WTC11 (cell line): Measurements from ENCODE around the gene HRH4. TPM values are rescaled to one million over a fixed set of nuclear protein-coding genes. Genes with fewer than 3 reads are reported as not detected.

Experiments
- ATAC-seq: fragments of 200-7000 bp; cut with Tn5 transposase; 2 replicates; pipeline ENCODE4 v1.10.0; 2021; ENCODE audit warnings: mild to moderate bottlenecking, moderate library complexity
- CTCF ChIA-PET: fragments of 300-600 bp; sonication (Branson Sonifier 250); formaldehyde crosslinking; loops from one replicate; lab custom pipeline; 2021; ENCODE audit warnings: antibody characterized with exemption; lab: Charles Lee
- POLR2A ChIA-PET: fragments of 350-600 bp; sonication (Branson Sonifier 250); formaldehyde crosslinking; loops from one replicate; lab custom pipeline; 2021; ENCODE audit warnings: antibody characterized with exemption; lab: Charles Lee
- DNase-seq: peaks from one replicate; pipeline ENCODE4 v3.0.0; 2021; ENCODE audit warnings: low spot score
- H3K27ac Mint-ChIP-seq: 2 replicates; pipeline ENCODE4 v1.8.0; 2021; ENCODE audit warnings: mixed read lengths
- H3K27me3 Mint-ChIP-seq: 2 replicates; pipeline ENCODE4 v1.8.0; 2021; ENCODE audit warnings: low read depth, mild to moderate bottlenecking, moderate library complexity, mixed read lengths
- H3K36me3 Mint-ChIP-seq: 2 replicates; pipeline ENCODE4 v1.8.0; 2021; ENCODE audit warnings: mixed read lengths
- H3K4me1 Mint-ChIP-seq: 2 replicates; pipeline ENCODE4 v1.8.0; 2022; ENCODE audit warnings: mixed read lengths
- H3K4me3 Mint-ChIP-seq: 2 replicates; pipeline ENCODE4 v1.8.0; 2021; ENCODE audit warnings: mild to moderate bottlenecking, moderate library complexity, mixed read lengths
- H3K9me3 Mint-ChIP-seq: 2 replicates; pipeline ENCODE4 v1.8.0; 2021; ENCODE audit warnings: mixed read lengths
- ATF6 ChIP-seq: sonication (generic); formaldehyde crosslinking; IDR thresholded peaks from 2 replicates; pipeline ENCODE4 v1.8.1; 2023; ENCODE audit warnings: mild to moderate bottlenecking, missing genetic modification reagents
- CREB1 ChIP-seq: sonication (generic); formaldehyde crosslinking; IDR thresholded peaks from 2 replicates; pipeline ENCODE4 v1.8.0; 2023; ENCODE audit warnings: mild to moderate bottlenecking, missing genetic modification reagents
- CTCF ChIP-seq: fragments of 200-600 bp; IDR thresholded peaks from 2 replicates; pipeline ENCODE4 v1.8.0; 2022; ENCODE audit warnings: antibody characterized with exemption
- E2F5 ChIP-seq: sonication (generic); formaldehyde crosslinking; IDR thresholded peaks from 2 replicates; pipeline ENCODE4 v1.8.1; 2022; ENCODE audit warnings: mild to moderate bottlenecking, moderate library complexity, missing genetic modification reagents
- GRHL2 ChIP-seq: fragments of 250-450 bp; sonication (Bioruptor Pico); IDR thresholded peaks from 2 replicates; pipeline ENCODE4 v1.8.0; 2022; ENCODE audit warnings: mild to moderate bottlenecking, moderate library complexity; ENCODE audit not compliant: insufficient replicate concordance, severe bottlenecking
- GTF2I ChIP-seq: fragments of 250-450 bp; sonication (Bioruptor Pico); conservative IDR thresholded peaks from 2 replicates; pipeline ENCODE4 v1.4.0; 2021; ENCODE audit warnings: mild to moderate bottlenecking
- HMGA2 ChIP-seq: fragments of 250-450 bp; sonication (Bioruptor Pico); IDR thresholded peaks from 2 replicates; pipeline ENCODE4 v1.4.0; 2021; ENCODE audit warnings: mild to moderate bottlenecking, moderate library complexity
- IRF2 ChIP-seq: sonication (generic); formaldehyde crosslinking; IDR thresholded peaks from 2 replicates; pipeline ENCODE4 v1.8.0; 2022; ENCODE audit warnings: low read depth, missing genetic modification reagents, borderline replicate concordance
- MYBL2 ChIP-seq: sonication (generic); formaldehyde crosslinking; IDR thresholded peaks from 2 replicates; pipeline ENCODE4 v1.8.1; 2023; ENCODE audit warnings: mild to moderate bottlenecking, moderate library complexity, missing genetic modification reagents
- NR1H2 ChIP-seq: sonication (generic); formaldehyde crosslinking; IDR thresholded peaks from 2 replicates; pipeline ENCODE4 v1.9.0; 2021; ENCODE audit warnings: mild to moderate bottlenecking, moderate library complexity, missing genetic modification reagents
- NR3C1 ChIP-seq: sonication (generic); formaldehyde crosslinking; conservative IDR thresholded peaks from 2 replicates; pipeline ENCODE4 v1.8.1; 2023; ENCODE audit warnings: low read depth, mild to moderate bottlenecking, missing genetic modification reagents
- PRRX2 ChIP-seq: fragments of 250-450 bp; sonication (Bioruptor Pico); IDR thresholded peaks from 2 replicates; pipeline ENCODE4 v1.8.0; 2021; ENCODE audit warnings: mild to moderate bottlenecking
- STAT6 ChIP-seq: sonication (generic); formaldehyde crosslinking; conservative IDR thresholded peaks from 2 replicates; pipeline ENCODE4 v1.8.1; 2023; ENCODE audit warnings: mild to moderate bottlenecking, low read depth, missing genetic modification reagents, moderate library complexity
- TEAD1 ChIP-seq: sonication (generic); formaldehyde crosslinking; IDR thresholded peaks from 2 replicates; pipeline ENCODE4 v1.8.0; 2022; ENCODE audit warnings: mild to moderate bottlenecking, missing genetic modification reagents
- TP53 ChIP-seq: sonication (generic); formaldehyde crosslinking; IDR thresholded peaks from 2 replicates; pipeline ENCODE4 v1.8.1; 2023; ENCODE audit warnings: mild to moderate bottlenecking, missing genetic modification reagents
- ZNF219 ChIP-seq: sonication (generic); formaldehyde crosslinking; IDR thresholded peaks from 2 replicates; pipeline ENCODE4 v1.8.0; 2023; ENCODE audit warnings: missing genetic modification reagents, mild to moderate bottlenecking, borderline replicate concordance
- ZNF232 ChIP-seq: sonication (generic); formaldehyde crosslinking; IDR thresholded peaks from 2 replicates; pipeline ENCODE4 v1.8.0; 2022; ENCODE audit warnings: mild to moderate bottlenecking, missing genetic modification reagents
- ZNF671 ChIP-seq: fragments of 250-450 bp; sonication (Bioruptor Pico); IDR thresholded peaks from 2 replicates; pipeline ENCODE4 v1.8.0; 2021; ENCODE audit warnings: mild to moderate bottlenecking
- total RNA-seq: library from RNA; stranded (reverse); gene quantifications from 3 replicates; pipeline ENCODE4 v1.2.3, GENCODE V29; 2021
- TF ChIP-seq, protein P1 (sequence below): sonication (generic); formaldehyde crosslinking; IDR thresholded peaks from 2 replicates; pipeline ENCODE4 v1.8.1; 2023; ENCODE audit warnings: mild to moderate bottlenecking, missing genetic modification reagents, borderline replicate concordance
- TF ChIP-seq, protein P2 (sequence below): sonication (generic); formaldehyde crosslinking; IDR thresholded peaks from 2 replicates; pipeline ENCODE4 v1.8.1; 2022; ENCODE audit warnings: missing genetic modification reagents, borderline replicate concordance
- TF ChIP-seq, protein P3 (sequence below): sonication (generic); formaldehyde crosslinking; IDR thresholded peaks from 2 replicates; pipeline ENCODE4 v1.8.0; 2022; ENCODE audit warnings: mild to moderate bottlenecking, missing genetic modification reagents
- TF ChIP-seq, protein P4 (sequence below): sonication (generic); formaldehyde crosslinking; IDR thresholded peaks from 2 replicates; pipeline ENCODE4 v1.8.1; 2023; ENCODE audit warnings: mild to moderate bottlenecking, missing genetic modification reagents

The HRH4 gene
- total RNA-seq, 1 experiment from 2014 or later, result not detected

- no peak for TF ChIP-seq TEAD1 (CRISPR knock-in tag)
- TF ChIP-seq ATF6 (CRISPR knock-in tag), result no peak
- TF ChIP-seq IRF2, result no peak
- TF ChIP-seq HMGA2 (CRISPR knock-in tag), result no peak
- no peak for TF ChIP-seq NR1H2 (CRISPR knock-in tag)
- TF ChIP-seq CTCF, result no peak
- TF ChIP-seq NR3C1 (CRISPR knock-in tag), result no peak
- TF ChIP-seq GTF2I (CRISPR knock-in tag), result no peak
- TF ChIP-seq STAT6 (CRISPR knock-in tag), result no peak
- TF ChIP-seq ZNF232 (CRISPR knock-in tag), result no peak
- TF ChIP-seq, protein P1, sequence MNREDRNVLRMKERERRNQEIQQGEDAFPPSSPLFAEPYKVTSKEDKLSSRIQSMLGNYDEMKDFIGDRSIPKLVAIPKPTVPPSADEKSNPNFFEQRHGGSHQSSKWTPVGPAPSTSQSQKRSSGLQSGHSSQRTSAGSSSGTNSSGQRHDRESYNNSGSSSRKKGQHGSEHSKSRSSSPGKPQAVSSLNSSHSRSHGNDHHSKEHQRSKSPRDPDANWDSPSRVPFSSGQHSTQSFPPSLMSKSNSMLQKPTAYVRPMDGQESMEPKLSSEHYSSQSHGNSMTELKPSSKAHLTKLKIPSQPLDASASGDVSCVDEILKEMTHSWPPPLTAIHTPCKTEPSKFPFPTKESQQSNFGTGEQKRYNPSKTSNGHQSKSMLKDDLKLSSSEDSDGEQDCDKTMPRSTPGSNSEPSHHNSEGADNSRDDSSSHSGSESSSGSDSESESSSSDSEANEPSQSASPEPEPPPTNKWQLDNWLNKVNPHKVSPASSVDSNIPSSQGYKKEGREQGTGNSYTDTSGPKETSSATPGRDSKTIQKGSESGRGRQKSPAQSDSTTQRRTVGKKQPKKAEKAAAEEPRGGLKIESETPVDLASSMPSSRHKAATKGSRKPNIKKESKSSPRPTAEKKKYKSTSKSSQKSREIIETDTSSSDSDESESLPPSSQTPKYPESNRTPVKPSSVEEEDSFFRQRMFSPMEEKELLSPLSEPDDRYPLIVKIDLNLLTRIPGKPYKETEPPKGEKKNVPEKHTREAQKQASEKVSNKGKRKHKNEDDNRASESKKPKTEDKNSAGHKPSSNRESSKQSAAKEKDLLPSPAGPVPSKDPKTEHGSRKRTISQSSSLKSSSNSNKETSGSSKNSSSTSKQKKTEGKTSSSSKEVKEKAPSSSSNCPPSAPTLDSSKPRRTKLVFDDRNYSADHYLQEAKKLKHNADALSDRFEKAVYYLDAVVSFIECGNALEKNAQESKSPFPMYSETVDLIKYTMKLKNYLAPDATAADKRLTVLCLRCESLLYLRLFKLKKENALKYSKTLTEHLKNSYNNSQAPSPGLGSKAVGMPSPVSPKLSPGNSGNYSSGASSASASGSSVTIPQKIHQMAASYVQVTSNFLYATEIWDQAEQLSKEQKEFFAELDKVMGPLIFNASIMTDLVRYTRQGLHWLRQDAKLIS (CRISPR knock-in tag), result no peak
- TF ChIP-seq, protein P2, sequence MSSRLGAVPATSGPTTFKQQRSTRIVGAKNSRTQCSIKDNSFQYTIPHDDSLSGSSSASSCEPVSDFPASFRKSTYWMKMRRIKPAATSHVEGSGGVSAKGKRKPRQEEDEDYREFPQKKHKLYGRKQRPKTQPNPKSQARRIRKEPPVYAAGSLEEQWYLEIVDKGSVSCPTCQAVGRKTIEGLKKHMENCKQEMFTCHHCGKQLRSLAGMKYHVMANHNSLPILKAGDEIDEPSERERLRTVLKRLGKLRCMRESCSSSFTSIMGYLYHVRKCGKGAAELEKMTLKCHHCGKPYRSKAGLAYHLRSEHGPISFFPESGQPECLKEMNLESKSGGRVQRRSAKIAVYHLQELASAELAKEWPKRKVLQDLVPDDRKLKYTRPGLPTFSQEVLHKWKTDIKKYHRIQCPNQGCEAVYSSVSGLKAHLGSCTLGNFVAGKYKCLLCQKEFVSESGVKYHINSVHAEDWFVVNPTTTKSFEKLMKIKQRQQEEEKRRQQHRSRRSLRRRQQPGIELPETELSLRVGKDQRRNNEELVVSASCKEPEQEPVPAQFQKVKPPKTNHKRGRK (CRISPR knock-in tag), result no peak
Measured at GRCh38 chr18:24456549-24456948, 3.9 kb upstream of the HRH4 start (continued).

DNA sequence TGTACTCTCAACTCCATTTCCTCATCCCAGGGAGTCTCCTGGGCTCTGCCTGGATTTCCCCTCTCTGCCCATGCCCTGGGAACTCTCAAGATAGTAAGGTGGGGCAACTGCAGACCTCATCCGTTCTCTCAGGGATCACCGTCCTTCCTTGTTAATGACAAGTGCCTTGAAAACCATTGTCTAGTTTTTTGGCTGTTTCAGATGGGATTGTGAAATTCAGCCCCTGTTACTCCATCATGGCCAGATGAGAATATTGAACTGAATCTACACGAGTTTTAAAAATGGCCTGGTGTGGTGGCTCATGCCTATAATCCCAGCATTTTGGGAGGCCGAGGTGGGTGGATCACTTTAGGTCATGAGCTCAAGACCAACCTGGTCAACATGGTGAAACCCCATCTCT is 665 bp upstream of the HRH4 start:
- ChIA-PET CTCF (interaction anchor here (0.8 kb wide), 1 partner anchor 29 kb away, joined by 3 read pairs; no protein-coding TSS in a partner anchor), POLR2A (no interaction called here)
- H3K9me3 Mint-ChIP-seq, result 0 out of 2 replicates have a peak, but pooled peaks cover 5% of the 10 kb centered on the region
- no peak overlapping the region for H3K27ac Mint-ChIP-seq
- peaks cover 9% of the 10 kb centered on the region for H3K4me1 Mint-ChIP-seq
- H3K36me3 Mint-ChIP-seq, result peaks cover 13% of the 10 kb centered on the region
- H3K4me3 Mint-ChIP-seq, result no peak overlapping the region
- no peaks in the 10 kb centered on the region for H3K27me3 Mint-ChIP-seq
- ATAC-seq (no peak), DNase-seq (no peak)
- TF ChIP-seq, protein P3, sequence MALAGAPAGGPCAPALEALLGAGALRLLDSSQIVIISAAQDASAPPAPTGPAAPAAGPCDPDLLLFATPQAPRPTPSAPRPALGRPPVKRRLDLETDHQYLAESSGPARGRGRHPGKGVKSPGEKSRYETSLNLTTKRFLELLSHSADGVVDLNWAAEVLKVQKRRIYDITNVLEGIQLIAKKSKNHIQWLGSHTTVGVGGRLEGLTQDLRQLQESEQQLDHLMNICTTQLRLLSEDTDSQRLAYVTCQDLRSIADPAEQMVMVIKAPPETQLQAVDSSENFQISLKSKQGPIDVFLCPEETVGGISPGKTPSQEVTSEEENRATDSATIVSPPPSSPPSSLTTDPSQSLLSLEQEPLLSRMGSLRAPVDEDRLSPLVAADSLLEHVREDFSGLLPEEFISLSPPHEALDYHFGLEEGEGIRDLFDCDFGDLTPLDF, result no peak
- TF ChIP-seq CREB1 (CRISPR knock-in tag), result no peak
- no peak for TF ChIP-seq PRRX2 (CRISPR knock-in tag)
- TF ChIP-seq GRHL2 (CRISPR knock-in tag), result no peak
- no peak for TF ChIP-seq ZNF232 (CRISPR knock-in tag)
- TF ChIP-seq E2F5, result no peak
- TF ChIP-seq, protein P4, sequence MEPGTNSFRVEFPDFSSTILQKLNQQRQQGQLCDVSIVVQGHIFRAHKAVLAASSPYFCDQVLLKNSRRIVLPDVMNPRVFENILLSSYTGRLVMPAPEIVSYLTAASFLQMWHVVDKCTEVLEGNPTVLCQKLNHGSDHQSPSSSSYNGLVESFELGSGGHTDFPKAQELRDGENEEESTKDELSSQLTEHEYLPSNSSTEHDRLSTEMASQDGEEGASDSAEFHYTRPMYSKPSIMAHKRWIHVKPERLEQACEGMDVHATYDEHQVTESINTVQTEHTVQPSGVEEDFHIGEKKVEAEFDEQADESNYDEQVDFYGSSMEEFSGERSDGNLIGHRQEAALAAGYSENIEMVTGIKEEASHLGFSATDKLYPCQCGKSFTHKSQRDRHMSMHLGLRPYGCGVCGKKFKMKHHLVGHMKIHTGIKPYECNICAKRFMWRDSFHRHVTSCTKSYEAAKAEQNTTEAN (CRISPR knock-in tag), result no peak
- TF ChIP-seq ZNF671 (CRISPR knock-in tag), result no peak
- no peak for TF ChIP-seq MYBL2 (CRISPR knock-in tag)
- TF ChIP-seq ZNF219 (CRISPR knock-in tag), result no peak
- TF ChIP-seq TP53 (CRISPR knock-in tag), result no peak
